IMR-90 (cell line): ENCODE results near the gene RDH12. TPM values are rescaled to one million over a fixed set of nuclear protein-coding genes. Genes with fewer than 3 reads are reported as not detected.

Experiments used
- ATAC-seq: fragments of 200-7000 bp; cut with Tn5 transposase; 2 replicates; pipeline ENCODE4 v1.9.1; 2020; ENCODE audit warnings: low read depth, mild to moderate bottlenecking, moderate library complexity
- BruUV-seq: library from RNA; stranded (reverse); fragments of 400-500 nt; replicated peaks from 2 replicates; lab custom pipeline; 2021; lab: Mats Ljungman, UMichigan
- CTCF ChIA-PET: fragments of 300-600 bp; formaldehyde crosslinking; extraction: SDS; loops from one replicate; lab custom pipeline; 2021; ENCODE audit warnings: antibody characterized with exemption; lab: Yijun Ruan, JAX
- POLR2A ChIA-PET: fragments of 300-600 bp; sonication (Branson Sonifier 250); formaldehyde crosslinking; loops from one replicate; lab custom pipeline; 2022; ENCODE audit warnings: antibody characterized with exemption; ENCODE audit not compliant: unreplicated experiment; lab: Charles Lee
- DNase-seq: peaks from one replicate; pipeline ENCODE4 v3.0.0; 2013
- H2AFZ ChIP-seq: replicated peaks from 2 replicates; pipeline ENCODE3; 2013; ENCODE audit warnings: low read length, mild to moderate bottlenecking; ENCODE audit not compliant: poor library complexity
- H2AK5ac ChIP-seq: 2 replicates; pipeline ENCODE4 v1.6.1; 2013; ENCODE audit warnings: low read depth, low read length, inconsistent platforms
- H2AK9ac ChIP-seq: replicated peaks from 2 replicates; pipeline ENCODE3; 2013; ENCODE audit warnings: mild to moderate bottlenecking, low read depth, low read length, moderate library complexity; ENCODE audit not compliant: poor library complexity
- H2BK120ac ChIP-seq: 2 replicates; pipeline ENCODE4 v1.6.1; 2013; ENCODE audit warnings: low read depth, low read length, inconsistent platforms
- H2BK15ac ChIP-seq: 3 replicates; pipeline ENCODE4 v1.6.1; 2013; ENCODE audit warnings: low read depth, low read length, inconsistent platforms
- H2BK20ac ChIP-seq: 2 replicates; pipeline ENCODE4 v1.6.1; 2013; ENCODE audit warnings: low read depth, mild to moderate bottlenecking, inconsistent platforms, low read length, moderate library complexity
- H2BK5ac ChIP-seq: 2 replicates; pipeline ENCODE4 v1.6.1; 2013; ENCODE audit warnings: mild to moderate bottlenecking, low read depth, low read length, inconsistent platforms; ENCODE audit not compliant: poor library complexity, severe bottlenecking
- H3K14ac ChIP-seq: replicated peaks from 2 replicates; pipeline ENCODE4 v1.6.1; 2013; ENCODE audit warnings: low read depth, low read length, inconsistent platforms
- H3K18ac ChIP-seq: 2 replicates; pipeline ENCODE4 v1.6.1; 2013; ENCODE audit warnings: low read depth, low read length, control low read depth
- H3K23ac ChIP-seq: 2 replicates; pipeline ENCODE4 v1.6.1; 2013; ENCODE audit warnings: low read depth, low read length, inconsistent platforms
- H3K27ac ChIP-seq: 2 replicates; pipeline ENCODE4 v1.5.1; 2013; ENCODE audit warnings: mild to moderate bottlenecking, control low read depth, low read length; ENCODE audit not compliant: insufficient read depth
- H3K27me3 ChIP-seq: 2 replicates; pipeline ENCODE4 v1.6.1; 2013; ENCODE audit warnings: low read length; ENCODE audit not compliant: control insufficient read depth, insufficient read depth
- H3K36me3 ChIP-seq: 2 replicates; pipeline ENCODE4 v1.6.1; 2013; ENCODE audit warnings: low read length, mixed read lengths; ENCODE audit not compliant: control insufficient read depth, insufficient read depth
- H3K4ac ChIP-seq: 2 replicates; pipeline ENCODE4 v1.6.1; 2013; ENCODE audit warnings: low read depth, low read length, inconsistent platforms
- H3K4me1 ChIP-seq: 2 replicates; pipeline ENCODE4 v1.6.1; 2013; ENCODE audit warnings: low read length, mixed read lengths; ENCODE audit not compliant: control insufficient read depth, insufficient read depth
- H3K4me2 ChIP-seq: 2 replicates; pipeline ENCODE4 v1.6.1; 2013; ENCODE audit warnings: low read depth, mild to moderate bottlenecking, control low read depth, low read length, moderate library complexity
- H3K4me3 ChIP-seq: 2 replicates; pipeline ENCODE4 v1.5.1; 2013; ENCODE audit warnings: low read depth, mild to moderate bottlenecking, control low read depth, low read length, moderate library complexity; ENCODE audit not compliant: insufficient read depth
- H3K56ac ChIP-seq: 2 replicates; pipeline ENCODE4 v1.6.1; 2013; ENCODE audit warnings: low read length, inconsistent platforms; ENCODE audit not compliant: insufficient read depth; ENCODE audit errors: extremely low read depth
- H3K79me1 ChIP-seq, 2 experiments: 2 replicates each; pipeline ENCODE4 v1.6.1; 2013; ENCODE audit warnings: low read length in 2 of 2, inconsistent platforms in 1 of 2, low read depth in 1 of 2
- H3K9ac ChIP-seq: 2 replicates; pipeline ENCODE4 v1.6.1; 2013; ENCODE audit warnings: low read depth, low read length, control low read depth
- H3K9me1 ChIP-seq: 2 replicates; pipeline ENCODE4 v1.6.1; 2013; ENCODE audit warnings: low read length, inconsistent platforms; ENCODE audit not compliant: insufficient read depth
- H3K9me3 ChIP-seq: 2 replicates; pipeline ENCODE4 v1.6.1; 2013; ENCODE audit warnings: low read length; ENCODE audit not compliant: control insufficient read depth, insufficient read depth
- H4K20me1 ChIP-seq: 2 replicates; pipeline ENCODE4 v1.6.1; 2013; ENCODE audit warnings: low read length, inconsistent platforms; ENCODE audit not compliant: insufficient read depth
- H4K5ac ChIP-seq: 2 replicates; pipeline ENCODE4 v1.6.1; 2013; ENCODE audit warnings: mild to moderate bottlenecking, low read depth, low read length, control low read depth
- H4K8ac ChIP-seq, 2 experiments: 2 replicates each; pipeline ENCODE4 v1.6.1; 2013; ENCODE audit warnings: low read depth in 2 of 2, low read length in 2 of 2, control low read depth in 1 of 2, inconsistent platforms in 1 of 2
- H4K91ac ChIP-seq: 2 replicates; pipeline ENCODE4 v1.6.1; 2013; ENCODE audit warnings: low read depth, low read length, inconsistent platforms; ENCODE audit not compliant: insufficient read depth
- MAFK ChIP-seq: IDR thresholded peaks from 2 replicates; pipeline ENCODE4 v1.6.1; 2012; ENCODE audit warnings: low read depth, low read length, improper control_type of control experiment
- RCOR1 ChIP-seq: IDR thresholded peaks from 2 replicates; pipeline ENCODE4 v1.6.1; 2012; ENCODE audit warnings: mild to moderate bottlenecking, low read length, improper control_type of control experiment; ENCODE audit not compliant: insufficient replicate concordance
- RFX5 ChIP-seq: IDR thresholded peaks from 2 replicates; pipeline ENCODE4 v1.8.0; 2012; ENCODE audit warnings: low read depth, mild to moderate bottlenecking, low read length, moderate library complexity
- WGBS, 2 experiments: methylation state at CpG; one replicate each; pipeline versions ENCODE4 v1.1.5 to v1.1.7; 2013; ENCODE audit warnings: missing lambda C conversion rate in 2 of 2; ENCODE audit not compliant: insufficient read length in 1 of 2; ENCODE audit errors: extremely low coverage in 2 of 2; 5-methylcytosine and 5-hydroxymethylcytosine counted together
- dilution Hi-C: fragments of 300-500 bp; cut with HindIII; formaldehyde crosslinking; loops from one replicate; pipeline ENCODE4 v1.14.3; 2018; ENCODE audit warnings: low sequenced_read_pairs; ENCODE audit not compliant: unreplicated experiment
- in situ Hi-C: fragments of 300-500 bp; cut with MboI; formaldehyde crosslinking; loops from 3 replicates; pipeline ENCODE4 v1.14.3; 2019; ENCODE audit warnings: low sequenced_read_pairs, inconsistent platforms, mixed read lengths
- intact Hi-C: fragments of 100-400 bp; cut with micrococcal nuclease; formaldehyde crosslinking; loops from 2 replicates; pipeline ENCODE4 v1.10.0; 2022
- polyA plus RNA-seq, 3 experiments: library from polyadenylated mRNA; depleted of rRNA; stranded (reverse); fragments of >200 nt; gene quantifications; 2 replicates each; pipeline ENCODE4 v1.2.3, GENCODE V29; 2012; ENCODE audit warnings: low replicate concordance in 1 of 3
- total RNA-seq: library from RNA; depleted of rRNA; stranded (reverse); fragments of >200 nt; gene quantifications from 2 replicates; pipeline ENCODE4 v1.2.3, GENCODE V29; 2012

Gene RDH12
- total and polyA plus RNA-seq, 2 of the 4 experiments (the other 2 are of a cell fraction), result not detected

DNA sequence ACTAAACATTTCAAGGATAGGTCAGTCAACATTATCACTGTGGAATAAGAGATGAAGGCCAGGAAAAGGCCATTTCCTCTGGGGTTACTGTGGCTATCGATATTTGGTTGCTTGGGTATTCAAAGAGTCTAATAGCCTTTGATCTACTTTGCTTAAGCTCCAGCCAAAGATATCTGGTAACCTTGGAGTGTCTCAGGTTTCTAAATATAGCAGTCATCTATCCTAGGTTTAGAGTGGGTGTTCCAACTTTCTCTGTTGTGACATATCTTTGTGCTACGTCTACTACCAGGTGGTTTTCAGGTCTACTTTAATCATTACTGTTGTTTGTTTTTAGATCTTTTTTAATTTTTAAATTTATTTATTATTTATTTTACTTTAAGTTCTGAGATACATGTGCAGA is 42.4 kb downstream of the RDH12 start (continued):
- TF ChIP-seq RCOR1, result no peak
- TF ChIP-seq MAFK, result no peak

DNA sequence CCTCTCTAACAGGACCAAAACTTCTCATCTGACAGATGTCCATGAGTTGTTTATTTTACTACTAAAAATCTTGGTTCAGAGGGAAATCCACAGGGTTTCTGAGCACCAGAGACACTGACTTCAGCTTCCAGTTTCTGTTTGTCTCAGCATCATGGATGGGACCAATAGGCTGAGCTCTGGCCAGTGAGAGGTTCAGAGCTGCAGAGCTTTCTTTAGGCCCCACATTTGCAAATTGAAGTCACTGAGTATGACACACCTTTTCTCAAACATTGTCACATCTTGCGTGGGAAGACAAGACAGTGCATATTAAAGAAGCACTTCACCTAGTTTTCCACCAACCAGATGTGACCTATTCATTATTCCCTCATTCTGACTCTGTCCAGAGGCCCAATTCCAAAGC is 45.2 kb downstream of the RDH12 start:
- H3K18ac ChIP-seq, result no peak overlapping the region
- H3K4ac ChIP-seq, result no peak overlapping the region
- H3K9ac ChIP-seq, result no peak overlapping the region
- H2AFZ ChIP-seq, result no peak overlapping the region
- no peak for TF ChIP-seq RFX5
- H3K9me3 ChIP-seq, result no peaks in the 10 kb centered on the region
- no peak overlapping the region for H2BK15ac ChIP-seq
- H2AK9ac ChIP-seq, result no peak overlapping the region
- POLR2A ChIA-PET, result no interaction called here
- in situ Hi-C loops, result no loop called here
- no peak overlapping the region for H3K23ac ChIP-seq
- intact Hi-C loops, result no loop called here
- DNase-seq (no peak), ATAC-seq (no peak)
- H3K4me1 ChIP-seq, result no peaks in the 10 kb centered on the region
- no peaks in the 10 kb centered on the region for H4K20me1 ChIP-seq
- no peaks in the 10 kb centered on the region; the same call in 1 of the 2 replicates for H3K9me1 ChIP-seq
- H3K27me3 ChIP-seq, result no peaks in the 10 kb centered on the region
- no peak overlapping the region for H4K8ac ChIP-seq
- H2BK5ac ChIP-seq, result no peak overlapping the region
- CTCF ChIA-PET, result no interaction called here
- H2AK5ac ChIP-seq, result no peak overlapping the region
- H3K14ac ChIP-seq, result no peak overlapping the region
- no TSS peak for BruUV-seq
- H3K27ac ChIP-seq, result no peak overlapping the region
- H4K91ac ChIP-seq, result no peak overlapping the region
- no peak overlapping the region for H2BK20ac ChIP-seq
- H2BK120ac ChIP-seq, result no peak overlapping the region
- H3K36me3 ChIP-seq, result peaks cover 25% of the 10 kb centered on the region
- H3K4me3 ChIP-seq, result no peak overlapping the region
- 100% methylated on average over 1 of the region's 1 CpG; no CpG with 5 or more reads in 1 of the 2 experiments for WGBS, 2 experiments
- no peak overlapping the region for H4K5ac ChIP-seq
- no peak overlapping the region for H3K4me2 ChIP-seq
- dilution Hi-C loops, result no loop called here
- H3K79me1 ChIP-seq, result no peaks in the 10 kb centered on the region
- H3K56ac ChIP-seq, result no peak overlapping the region
